HG02884 (cell line): ENCODE data around the gene CCDC136.

Experiments used
- ATAC-seq: cut with Tn5 transposase; IDR thresholded peaks from one replicate; pipeline ENCODE4 v1.9.1; 2021; ENCODE audit warnings: mild to moderate bottlenecking, moderate library complexity; ENCODE audit not compliant: unreplicated experiment

CCDC136 gene

GRCh38 chr7:128801667-128802418, 10.1 kb downstream of the CCDC136 start:
- ATAC-seq: no peak

GRCh38 chr7:128804484-128804883, 12.7 kb downstream of the CCDC136 start:
- no peak for ATAC-seq

- no peak for ATAC-seq
Measured at GRCh38 chr7:128805225-128805624, 13.5 kb downstream of the CCDC136 start.

- ATAC-seq: no peak
Measured at GRCh38 chr7:128807191-128807590, 15.4 kb downstream of the CCDC136 start.

- no peak for ATAC-seq
Measured at GRCh38 chr7:128809363-128809762, 17.6 kb downstream of the CCDC136 start.

- ATAC-seq: no peak
Measured at GRCh38 chr7:128810473-128810872, 18.7 kb downstream of the CCDC136 start.

- ATAC-seq: no peak
Measured at GRCh38 chr7:128810997-128811396, 19.2 kb downstream of the CCDC136 start.

- ATAC-seq: no peak
Measured at GRCh38 chr7:128811631-128812430, 20.1 kb downstream of the CCDC136 start.

GRCh38 chr7:128812514-128813168, 20.9 kb downstream of the CCDC136 start:
- no peak for ATAC-seq

- no peak for ATAC-seq
Measured at GRCh38 chr7:128814499-128814898, 22.7 kb downstream of the CCDC136 start.

- no peak for ATAC-seq
Measured at GRCh38 chr7:128815289-128815942, 23.6 kb downstream of the CCDC136 start.

GRCh38 chr7:128818694-128819093, 26.9 kb downstream of the CCDC136 start:
- no peak for ATAC-seq

GRCh38 chr7:128821724-128822123, 30.0 kb downstream of the CCDC136 start:
- no peak for ATAC-seq

GRCh38 chr7:128826512-128826911, 34.7 kb downstream of the CCDC136 start:
- no peak for ATAC-seq

- no peak for ATAC-seq
Measured at GRCh38 chr7:128826916-128827247, 35.1 kb downstream of the CCDC136 start.

- no peak for ATAC-seq
Measured at GRCh38 chr7:128827248-128827958, 35.6 kb downstream of the CCDC136 start.

- ATAC-seq: no peak
Measured at GRCh38 chr7:128827971-128828711, 36.4 kb downstream of the CCDC136 start.

- no peak for ATAC-seq
Measured at GRCh38 chr7:128829391-128830166, 37.8 kb downstream of the CCDC136 start.
